Measurements from ENCODE around the gene RASGEF1C.
"Not testable (repeated sequence)": the region's sequence is repeated elsewhere in the genome, so short reads cannot be mapped to it uniquely, and the experiment has no call there.

Gene RASGEF1C

GRCh38 chr5:180212363-180213255, 3.6 kb upstream of the RASGEF1C start:
- Histone ChIP-seq H3K27ac (ENCODE audit: low read depth in 2 of 2, low read length in 2 of 2) (no peak overlapping the region), H3K27me3 (ENCODE audit: control insufficient read depth in 2 of 2, insufficient read depth in 2 of 2, low read length in 2 of 2) (peaks cover 8 to 9% of the 10 kb centered on the region in 2 donors), H3K4me3 (ENCODE audit: low read length in 2 of 2) (no peak overlapping the region), H3K9ac (ENCODE audit: low read depth in 1 of 2, low read length in 2 of 2) (no peak overlapping the region), H3K4me1 (ENCODE audit: control insufficient read depth in 2 of 2, insufficient read depth in 2 of 2, low read length in 2 of 2) (peaks cover 4 to 5% of the 10 kb centered on the region in 2 donors), H3K36me3 (ENCODE audit: control insufficient read depth in 2 of 2, insufficient read depth in 2 of 2, low read length in 2 of 2) (no peaks in the 10 kb centered on the region), H3K9me3 (ENCODE audit: control insufficient read depth in 2 of 2, low read length in 2 of 2) (no peaks in the 10 kb centered on the region)

- Histone ChIP-seq H3K36me3 (ENCODE audit: control insufficient read depth in 2 of 2, insufficient read depth in 2 of 2, low read length in 2 of 2) (no peaks in the 10 kb centered on the region), H3K9me3 (ENCODE audit: control insufficient read depth in 2 of 2, low read length in 2 of 2) (no peaks in the 10 kb centered on the region), H3K27ac (ENCODE audit: low read depth in 2 of 2, low read length in 2 of 2) (no peak overlapping the region), H3K4me3 (ENCODE audit: low read length in 2 of 2) (no peak overlapping the region), H3K9ac (ENCODE audit: low read depth in 1 of 2, low read length in 2 of 2) (no peak overlapping the region), H3K27me3 (ENCODE audit: control insufficient read depth in 2 of 2, insufficient read depth in 2 of 2, low read length in 2 of 2) (peaks cover 8 to 11% of the 10 kb centered on the region in 2 donors), H3K4me1 (ENCODE audit: control insufficient read depth in 2 of 2, insufficient read depth in 2 of 2, low read length in 2 of 2) (peaks cover 4 to 5% of the 10 kb centered on the region in 2 donors)
Measured at GRCh38 chr5:180211761-180212035, 2.7 kb upstream of the RASGEF1C start.

- H3K9me3 ChIP-seq (ENCODE audit: control insufficient read depth in 2 of 2, low read length in 2 of 2): no peaks in the 10 kb centered on the region
- no peaks in the 10 kb centered on the region for H3K36me3 ChIP-seq (ENCODE audit: control insufficient read depth in 2 of 2, insufficient read depth in 2 of 2, low read length in 2 of 2)
- H3K4me3 ChIP-seq (ENCODE audit: low read length in 2 of 2): no peak overlapping the region
- H3K27ac ChIP-seq (ENCODE audit: low read depth in 2 of 2, low read length in 2 of 2): no peak overlapping the region
- peaks cover 11% of the 10 kb centered on the region in 2 donors for H3K27me3 ChIP-seq (ENCODE audit: control insufficient read depth in 2 of 2, insufficient read depth in 2 of 2, low read length in 2 of 2)
- H3K4me1 ChIP-seq (ENCODE audit: control insufficient read depth in 2 of 2, insufficient read depth in 2 of 2, low read length in 2 of 2): peaks cover 4 to 5% of the 10 kb centered on the region in 2 donors
- H3K9ac ChIP-seq (ENCODE audit: low read depth in 1 of 2, low read length in 2 of 2): no peak overlapping the region
Measured at GRCh38 chr5:180210961-180211760, 2.1 kb upstream of the RASGEF1C start.

GRCh38 chr5:180210077-180210476, 1.1 kb upstream of the RASGEF1C start:
- H3K4me1 ChIP-seq (ENCODE audit: control insufficient read depth in 2 of 2, insufficient read depth in 2 of 2, low read length in 2 of 2); H3K4me3 ChIP-seq (ENCODE audit: low read length in 2 of 2): not testable (repeated sequence)
- H3K27me3 ChIP-seq (ENCODE audit: control insufficient read depth in 2 of 2, insufficient read depth in 2 of 2, low read length in 2 of 2): peaks cover 11% of the 10 kb centered on the region in 2 donors

GRCh38 chr5:180208435-180209081, 453 bp downstream of the RASGEF1C start:
- H3K36me3 ChIP-seq (ENCODE audit: control insufficient read depth in 2 of 2, insufficient read depth in 2 of 2, low read length in 2 of 2): no peaks in the 10 kb centered on the region
- H3K4me1 ChIP-seq (ENCODE audit: control insufficient read depth in 2 of 2, insufficient read depth in 2 of 2, low read length in 2 of 2): peaks cover 4 to 5% of the 10 kb centered on the region in 2 donors
- peaks cover 11% of the 10 kb centered on the region in 2 donors for H3K27me3 ChIP-seq (ENCODE audit: control insufficient read depth in 2 of 2, insufficient read depth in 2 of 2, low read length in 2 of 2)
- no peaks in the 10 kb centered on the region for H3K9me3 ChIP-seq (ENCODE audit: control insufficient read depth in 2 of 2, low read length in 2 of 2)
- H3K4me3 ChIP-seq (ENCODE audit: low read length in 2 of 2): peak overlapping the region; percentile 23 to 37
- no peak overlapping the region for H3K27ac ChIP-seq (ENCODE audit: low read depth in 2 of 2, low read length in 2 of 2)
- peak overlapping the region in 1 of 2 donors; percentile 17 for H3K9ac ChIP-seq (ENCODE audit: low read depth in 1 of 2, low read length in 2 of 2)

More at GRCh38 chr5:180210077-180210476, 1.1 kb upstream of the RASGEF1C start:
- not testable (repeated sequence) for H3K9me3 ChIP-seq (ENCODE audit: control insufficient read depth in 2 of 2, low read length in 2 of 2); H3K9ac ChIP-seq (ENCODE audit: low read depth in 1 of 2, low read length in 2 of 2); H3K27ac ChIP-seq (ENCODE audit: low read depth in 2 of 2, low read length in 2 of 2); H3K36me3 ChIP-seq (ENCODE audit: control insufficient read depth in 2 of 2, insufficient read depth in 2 of 2, low read length in 2 of 2)

- Histone ChIP-seq H3K36me3 (ENCODE audit: control insufficient read depth in 2 of 2, insufficient read depth in 2 of 2, low read length in 2 of 2) (no peaks in the 10 kb centered on the region), H3K9me3 (ENCODE audit: control insufficient read depth in 2 of 2, low read length in 2 of 2) (no peaks in the 10 kb centered on the region), H3K27me3 (ENCODE audit: control insufficient read depth in 2 of 2, insufficient read depth in 2 of 2, low read length in 2 of 2) (peaks cover 11% of the 10 kb centered on the region in 2 donors), H3K27ac (ENCODE audit: low read depth in 2 of 2, low read length in 2 of 2) (no peak overlapping the region), H3K4me1 (ENCODE audit: control insufficient read depth in 2 of 2, insufficient read depth in 2 of 2, low read length in 2 of 2) (peaks cover 4 to 5% of the 10 kb centered on the region in 2 donors), H3K9ac (ENCODE audit: low read depth in 1 of 2, low read length in 2 of 2) (peak overlapping the region in 1 of 2 donors; percentile 17), H3K4me3 (ENCODE audit: low read length in 2 of 2) (peak overlapping the region; percentile 23 to 37)
Measured at GRCh38 chr5:180208038-180208434, 975 bp downstream of the RASGEF1C start.

- Histone ChIP-seq H3K9ac (ENCODE audit: low read depth in 1 of 2, low read length in 2 of 2) (no peak overlapping the region), H3K36me3 (ENCODE audit: control insufficient read depth in 2 of 2, insufficient read depth in 2 of 2, low read length in 2 of 2) (no peaks in the 10 kb centered on the region), H3K27me3 (ENCODE audit: control insufficient read depth in 2 of 2, insufficient read depth in 2 of 2, low read length in 2 of 2) (peaks cover 11% of the 10 kb centered on the region in 2 donors), H3K27ac (ENCODE audit: low read depth in 2 of 2, low read length in 2 of 2) (no peak overlapping the region), H3K9me3 (ENCODE audit: control insufficient read depth in 2 of 2, low read length in 2 of 2) (no peaks in the 10 kb centered on the region), H3K4me1 (ENCODE audit: control insufficient read depth in 2 of 2, insufficient read depth in 2 of 2, low read length in 2 of 2) (peaks cover 4% of the 10 kb centered on the region in 2 donors), H3K4me3 (ENCODE audit: low read length in 2 of 2) (no peak overlapping the region)
Measured at GRCh38 chr5:180207593-180207992, 1.4 kb downstream of the RASGEF1C start.

GRCh38 chr5:180206993-180207392, 2.0 kb downstream of the RASGEF1C start:
- H3K27me3 ChIP-seq (ENCODE audit: control insufficient read depth in 2 of 2, insufficient read depth in 2 of 2, low read length in 2 of 2): peaks cover 11% of the 10 kb centered on the region in 2 donors
- H3K4me3 ChIP-seq (ENCODE audit: low read length in 2 of 2): no peak overlapping the region
- no peaks in the 10 kb centered on the region for H3K36me3 ChIP-seq (ENCODE audit: control insufficient read depth in 2 of 2, insufficient read depth in 2 of 2, low read length in 2 of 2)
- no peaks in the 10 kb centered on the region for H3K9me3 ChIP-seq (ENCODE audit: control insufficient read depth in 2 of 2, low read length in 2 of 2)
- H3K4me1 ChIP-seq (ENCODE audit: control insufficient read depth in 2 of 2, insufficient read depth in 2 of 2, low read length in 2 of 2): peaks cover 2 to 4% of the 10 kb centered on the region in 2 donors
- no peak overlapping the region for H3K27ac ChIP-seq (ENCODE audit: low read depth in 2 of 2, low read length in 2 of 2)
- H3K9ac ChIP-seq (ENCODE audit: low read depth in 1 of 2, low read length in 2 of 2): no peak overlapping the region

- H3K4me3 ChIP-seq (ENCODE audit: low read length in 2 of 2): no peak overlapping the region
- no peaks in the 10 kb centered on the region for H3K9me3 ChIP-seq (ENCODE audit: control insufficient read depth in 2 of 2, low read length in 2 of 2)
- H3K27ac ChIP-seq (ENCODE audit: low read depth in 2 of 2, low read length in 2 of 2): no peak overlapping the region
- H3K36me3 ChIP-seq (ENCODE audit: control insufficient read depth in 2 of 2, insufficient read depth in 2 of 2, low read length in 2 of 2): no peaks in the 10 kb centered on the region
- H3K4me1 ChIP-seq (ENCODE audit: control insufficient read depth in 2 of 2, insufficient read depth in 2 of 2, low read length in 2 of 2): peaks cover 2 to 4% of the 10 kb centered on the region in 2 donors
- peaks cover 11% of the 10 kb centered on the region in 2 donors for H3K27me3 ChIP-seq (ENCODE audit: control insufficient read depth in 2 of 2, insufficient read depth in 2 of 2, low read length in 2 of 2)
- no peak overlapping the region for H3K9ac ChIP-seq (ENCODE audit: low read depth in 1 of 2, low read length in 2 of 2)
Measured at GRCh38 chr5:180205916-180206315, 3.1 kb downstream of the RASGEF1C start.

Data from mucosa of rectum (tissue), 2 donors.